ENCODE results near the gene LRRIQ3.
"Not testable (repeated sequence)": the region's sequence is repeated elsewhere in the genome, so short reads cannot be mapped to it uniquely, and the experiment has no call there.

Gene LRRIQ3

DNA sequence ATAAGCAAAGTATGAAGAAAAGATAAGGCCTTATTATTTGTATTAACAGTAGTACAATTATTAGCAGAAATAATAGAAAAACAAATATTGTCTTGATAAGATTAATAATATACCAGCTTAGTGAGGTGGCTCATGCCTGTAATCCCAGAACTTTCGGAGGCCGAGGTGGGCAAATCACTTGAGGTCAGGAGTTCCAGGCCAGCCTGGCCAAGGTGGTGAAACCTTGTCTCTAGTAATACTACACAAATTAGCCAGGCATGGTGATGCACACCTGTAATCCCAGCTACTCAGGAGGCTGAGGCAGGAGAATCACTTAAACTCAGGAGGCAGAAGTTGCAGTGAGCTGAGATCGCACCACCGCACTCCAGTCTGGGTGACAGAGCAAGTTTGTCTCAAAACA lies 80.6 kb downstream of the LRRIQ3 start:
- FAIRE-seq; DNase-seq (ENCODE audit: insufficient read length, low spot score): not testable (repeated sequence)

GRCh38 chr1:74113333-74113732 lies 84.6 kb downstream of the LRRIQ3 start:
- no peak for DNase-seq (ENCODE audit: insufficient read length, low spot score)

GRCh38 chr1:74107394-74107793 lies 90.6 kb downstream of the LRRIQ3 start:
- FAIRE-seq: no peak

More at GRCh38 chr1:74113333-74113732, 84.6 kb downstream of the LRRIQ3 start:
- FAIRE-seq: no peak

GRCh38 chr1:74091371-74091770 lies 106.6 kb downstream of the LRRIQ3 start:
- DNase-seq (ENCODE audit: insufficient read length, low spot score): no peak
- no peak for FAIRE-seq

More at GRCh38 chr1:74107394-74107793, 90.6 kb downstream of the LRRIQ3 start:
- no peak for DNase-seq (ENCODE audit: insufficient read length, low spot score)

GRCh38 chr1:74083128-74083527 lies 114.8 kb downstream of the LRRIQ3 start:
- DNase-seq (ENCODE audit: insufficient read length, low spot score): no peak
- no peak for FAIRE-seq

DNA sequence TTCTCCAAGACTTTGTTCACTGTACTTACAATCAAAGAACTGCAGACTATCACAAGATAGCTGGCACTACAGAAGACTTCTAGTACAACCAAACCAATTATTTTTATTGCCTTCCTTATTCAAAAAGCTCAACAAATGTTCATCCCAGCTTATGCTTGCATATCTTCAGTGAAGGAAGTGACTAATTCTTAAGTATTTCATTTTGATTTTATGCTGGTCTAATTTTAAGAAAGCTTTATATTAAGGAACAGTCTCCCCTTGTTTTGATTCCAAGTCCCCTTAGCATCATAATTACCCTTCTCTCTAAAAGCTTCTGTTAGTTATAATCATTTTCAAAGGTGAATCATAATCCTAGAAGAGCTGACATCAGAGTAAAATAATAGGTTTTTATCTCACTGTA lies 132.9 kb downstream of the LRRIQ3 start:
- FAIRE-seq (no peak), DNase-seq (ENCODE audit: insufficient read length, low spot score) (no peak)

DNA sequence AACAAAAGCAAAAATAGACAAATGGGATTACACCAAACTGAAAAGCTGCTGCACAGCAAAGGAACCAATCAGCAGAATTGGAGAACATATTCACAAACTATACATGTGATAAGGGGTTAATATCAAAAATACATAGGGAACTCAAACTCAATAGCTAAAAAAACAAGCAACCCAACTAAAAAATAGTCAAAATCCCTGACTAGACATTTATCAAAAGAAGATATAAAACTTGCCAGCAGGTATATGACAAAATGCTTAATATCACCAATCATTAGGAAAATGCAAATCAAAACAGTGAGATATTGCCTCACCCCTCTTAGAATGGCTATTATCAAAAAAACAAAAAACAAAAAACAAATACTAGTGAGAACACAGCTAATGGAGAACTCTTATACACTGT lies 140.3 kb downstream of the LRRIQ3 start:
- no peak for DNase-seq (ENCODE audit: insufficient read length, low spot score)
- FAIRE-seq: no peak

DNA sequence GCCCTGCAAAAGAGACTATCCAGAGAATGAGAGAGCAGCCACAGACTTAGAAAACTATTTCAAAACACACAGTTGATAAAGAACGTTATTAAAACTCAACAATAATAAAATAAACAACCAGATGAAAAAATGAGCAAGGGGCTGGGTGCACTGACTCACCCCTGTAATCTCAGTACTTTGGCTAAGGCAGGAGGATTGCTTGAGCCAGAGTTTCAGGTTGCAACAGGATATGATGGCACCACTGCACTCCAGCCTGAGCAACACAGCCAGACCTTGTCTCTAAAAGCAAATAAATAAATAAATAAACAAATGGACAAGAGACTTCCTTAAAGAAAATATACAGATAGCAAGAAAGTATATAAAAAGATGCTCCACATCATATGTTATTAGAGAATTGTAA lies 144.6 kb downstream of the LRRIQ3 start:
- DNase-seq (ENCODE audit: insufficient read length, low spot score) (no peak), FAIRE-seq (no peak)

GRCh38 chr1:74050386-74050785 lies 147.6 kb downstream of the LRRIQ3 start:
- FAIRE-seq (no peak), DNase-seq (ENCODE audit: insufficient read length, low spot score) (no peak)

DNA sequence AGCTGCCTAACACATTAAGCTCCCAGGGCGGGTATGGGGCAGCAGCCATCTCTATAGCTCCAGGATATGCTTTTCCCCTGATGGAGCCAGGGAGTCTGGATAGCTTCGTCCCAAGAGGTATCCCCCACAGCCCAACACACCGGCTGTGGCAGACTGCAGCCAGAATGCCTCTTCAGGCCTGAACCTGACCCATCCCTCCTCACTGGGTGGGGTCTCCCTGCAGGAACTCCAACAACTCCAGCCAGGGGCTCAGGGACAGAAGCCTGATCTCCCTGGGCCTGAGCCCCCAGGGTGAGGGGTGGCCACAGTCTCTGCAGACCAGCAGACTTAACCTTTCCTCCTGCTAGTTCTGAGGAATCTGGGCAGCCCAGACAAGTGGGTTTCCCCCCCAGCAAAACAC lies 159.9 kb downstream of the LRRIQ3 start:
- FAIRE-seq (no peak), DNase-seq (ENCODE audit: insufficient read length, low spot score) (no peak)

- no peak for FAIRE-seq
These were observed 185.4 kb downstream of the LRRIQ3 start for GRCh38 chr1:74012583-74012982.

DNA sequence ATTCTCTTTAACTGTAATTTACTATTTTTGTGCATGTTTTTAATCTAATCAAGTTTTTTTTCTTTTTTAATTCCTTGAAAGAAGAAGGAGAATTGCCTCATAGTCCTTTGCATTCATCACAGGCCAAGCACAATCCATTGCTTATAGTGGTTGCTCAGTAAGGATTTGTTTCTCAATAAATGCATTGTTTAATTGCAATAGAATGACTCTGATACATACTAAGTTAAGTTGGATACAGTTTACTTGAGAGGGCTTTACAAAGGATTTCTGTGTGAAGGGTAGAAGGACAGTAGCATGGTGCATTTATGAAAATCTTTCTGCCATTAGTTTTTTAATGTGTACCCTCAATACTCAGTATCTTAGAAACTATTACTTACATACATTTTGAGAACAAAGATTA lies 186.2 kb downstream of the LRRIQ3 start:
- no peak for FAIRE-seq

More at GRCh38 chr1:74012583-74012982, 185.4 kb downstream of the LRRIQ3 start:
- no peak for DNase-seq (ENCODE audit: insufficient read length, low spot score)

GRCh38 chr1:74010206-74010605 lies 187.8 kb downstream of the LRRIQ3 start:
- no peak for DNase-seq (ENCODE audit: insufficient read length, low spot score)

More for the DNA sequence above, 186.2 kb downstream of the LRRIQ3 start:
- no peak for DNase-seq (ENCODE audit: insufficient read length, low spot score)

DNA sequence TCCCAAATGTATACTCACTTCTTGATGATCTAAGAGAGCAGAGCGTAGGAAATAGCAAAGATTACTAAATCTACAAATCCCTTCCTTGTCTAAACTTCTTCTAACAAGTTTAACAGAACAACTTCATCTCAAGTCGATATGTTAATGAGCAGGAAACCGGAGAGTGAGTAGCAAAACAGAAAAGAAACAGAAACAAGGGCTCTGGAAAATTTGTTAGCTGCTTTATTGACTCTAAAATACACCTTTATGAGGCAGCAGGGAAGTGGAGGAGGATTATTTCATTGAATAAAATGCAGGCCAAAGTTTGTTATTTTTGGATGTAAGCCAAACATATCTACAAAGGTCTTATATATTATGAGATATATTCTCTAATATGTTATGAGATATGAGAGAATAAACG lies 192.4 kb downstream of the LRRIQ3 start:
- DNase-seq (ENCODE audit: insufficient read length, low spot score) (no peak), FAIRE-seq (no peak)

More at GRCh38 chr1:74010206-74010605, 187.8 kb downstream of the LRRIQ3 start:
- no peak for FAIRE-seq

DNA sequence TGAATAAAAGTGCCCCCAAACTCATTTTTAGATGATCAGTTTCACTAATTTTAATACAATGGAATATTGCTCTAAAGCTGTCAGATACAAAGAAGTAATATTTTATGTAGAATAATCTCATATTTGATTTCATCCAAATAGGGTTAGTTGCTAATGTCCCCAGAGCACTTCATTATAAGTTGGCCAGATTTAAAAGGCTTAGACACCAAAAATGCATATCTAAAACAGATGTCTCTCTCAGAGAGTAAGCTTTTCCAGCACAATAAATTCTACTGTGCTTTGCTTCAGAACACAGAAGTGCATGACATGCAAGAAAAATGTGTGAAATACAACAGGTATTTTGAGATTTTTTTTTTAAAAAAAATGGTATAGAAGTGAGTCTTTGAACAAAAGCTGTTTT lies 194.2 kb downstream of the LRRIQ3 start:
- FAIRE-seq (no peak), DNase-seq (ENCODE audit: insufficient read length, low spot score) (no peak)

GRCh38 chr1:73998348-73998959 lies 199.5 kb downstream of the LRRIQ3 start:
- DNase-seq (ENCODE audit: insufficient read length, low spot score) (no peak), FAIRE-seq (no peak)

DNA sequence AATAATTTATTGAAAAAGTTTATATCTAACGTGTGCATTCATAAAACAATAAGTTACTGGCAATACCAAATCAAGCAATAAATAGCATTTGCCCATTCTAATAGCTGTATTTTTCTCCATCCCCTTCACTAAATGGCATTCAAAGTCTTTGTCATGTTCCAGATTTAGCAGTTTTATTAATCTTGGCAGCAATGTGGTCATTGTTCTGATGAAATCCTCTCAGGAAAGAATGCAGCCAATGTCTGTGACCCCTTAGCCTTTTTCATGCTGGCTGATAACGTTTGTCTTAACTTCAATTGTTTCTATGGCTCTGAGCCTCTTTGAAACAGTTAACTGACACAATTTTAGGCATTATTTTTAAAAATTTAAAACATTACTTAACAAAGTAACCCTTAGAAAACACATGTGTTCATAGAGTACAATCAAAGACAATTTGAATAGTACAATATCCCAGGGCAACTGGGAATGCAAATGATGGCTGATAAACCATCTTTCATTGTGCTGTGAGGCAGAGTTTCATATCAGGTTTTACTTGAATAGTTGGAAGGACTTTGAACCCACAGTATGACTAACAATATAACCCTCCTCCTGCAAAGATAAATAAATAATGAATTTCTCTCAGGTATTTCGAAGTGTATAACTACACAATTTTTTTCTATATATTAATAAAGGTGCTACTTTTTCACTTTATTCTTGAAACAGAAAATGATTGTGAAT lies 217.5 kb downstream of the LRRIQ3 start:
- no peak for DNase-seq (ENCODE audit: insufficient read length, low spot score)
- FAIRE-seq: no peak

DNA sequence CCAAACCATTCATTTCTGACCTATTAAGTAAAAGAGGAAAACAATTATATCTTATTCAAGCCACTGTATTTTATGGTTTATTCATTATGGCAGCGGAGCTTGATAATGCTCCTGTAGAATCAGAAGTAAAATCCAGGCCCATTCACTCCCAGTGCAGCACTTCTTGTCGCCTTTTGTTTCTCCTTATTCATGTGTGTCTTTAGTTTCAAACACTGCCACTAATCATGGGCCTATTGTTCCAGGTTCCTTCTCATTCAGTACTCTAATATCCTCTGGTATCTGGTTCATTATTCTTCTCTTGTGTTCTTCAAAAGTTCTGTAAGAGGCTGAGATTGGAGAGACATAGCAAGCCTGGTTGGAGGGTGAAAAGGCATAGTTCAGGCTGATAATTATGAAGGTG lies 218.3 kb downstream of the LRRIQ3 start:
- DNase-seq (ENCODE audit: insufficient read length, low spot score) (no peak), FAIRE-seq (no peak)

DNA sequence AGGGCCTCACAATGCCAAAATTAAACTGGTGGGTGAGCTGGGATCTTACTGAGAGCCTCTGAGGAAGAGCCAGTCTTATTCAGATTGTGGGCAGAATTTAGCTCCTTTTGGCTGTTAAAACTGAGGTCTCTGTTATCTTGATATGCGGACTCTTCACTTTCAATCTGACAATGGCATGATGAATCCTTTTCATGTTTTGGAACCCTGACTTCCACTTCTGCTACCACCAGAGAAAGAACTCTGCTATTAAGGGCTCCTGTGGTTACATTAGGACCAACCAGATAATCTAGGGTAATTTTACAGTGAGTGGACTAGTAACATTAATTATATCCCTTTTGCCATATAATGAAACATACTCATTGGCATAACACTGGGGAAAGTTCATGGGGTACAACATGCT lies 219.0 kb downstream of the LRRIQ3 start:
- no peak for DNase-seq (ENCODE audit: insufficient read length, low spot score)
- no peak for FAIRE-seq

Measured in HTR-8/SVneo (cell line).